Measurements from ENCODE around the gene FARS2. TPM values are rescaled to one million over a fixed set of nuclear protein-coding genes. Genes with fewer than 3 reads are reported as not detected.
"Not testable (repeated sequence)": the region's sequence is repeated elsewhere in the genome, so short reads cannot be mapped to it uniquely, and the experiment has no call there.

Gene FARS2
- total RNA-seq, 1 experiment from 2014 or later = 24.7 TPM

GRCh38 chr6:5783584-5784089, 522.3 kb downstream of the FARS2 start:
- no peak for DNase-seq (ENCODE audit: low read depth)

- no peak for DNase-seq (ENCODE audit: low read depth)
These were observed 523.9 kb downstream of the FARS2 start for GRCh38 chr6:5785249-5785648.

DNA sequence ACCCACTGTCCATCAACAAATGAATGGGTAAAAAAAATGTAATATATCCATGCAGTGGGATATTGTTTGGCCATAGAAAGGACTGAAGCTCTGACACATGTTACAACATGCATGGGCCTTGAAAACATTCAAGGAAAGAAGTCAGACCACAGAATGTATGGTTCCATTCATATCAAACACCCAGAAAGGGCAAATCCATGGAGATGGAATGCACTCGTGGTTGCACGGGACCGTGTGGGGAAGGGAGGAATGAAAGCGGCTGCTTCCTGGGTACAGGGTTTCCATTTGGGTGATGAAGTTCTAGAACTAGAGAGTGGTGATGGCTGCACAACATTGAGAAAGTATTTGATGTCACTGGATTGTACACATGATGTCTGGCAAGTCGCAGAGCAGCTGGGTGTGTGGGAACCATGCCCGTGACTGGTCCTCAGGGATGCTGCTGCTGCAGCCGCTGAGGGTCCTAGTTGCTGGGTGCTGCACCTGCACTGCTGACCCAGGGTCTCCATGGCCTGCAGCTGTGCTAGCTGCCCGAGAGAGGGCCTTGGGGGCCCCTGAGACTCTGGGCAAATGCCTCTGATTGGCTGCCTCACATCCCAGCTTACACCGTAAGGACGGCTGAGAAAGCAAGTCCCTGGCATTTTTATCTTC, 525.1 kb downstream of the FARS2 start:
- DNase-seq (ENCODE audit: low read depth) = no peak

GRCh38 chr6:5786969-5787720, 525.8 kb downstream of the FARS2 start:
- no peak for DNase-seq (ENCODE audit: low read depth)

GRCh38 chr6:5789426-5789825, 528.1 kb downstream of the FARS2 start:
- DNase-seq (ENCODE audit: low read depth) = not testable (repeated sequence)

- not testable (repeated sequence) for DNase-seq (ENCODE audit: low read depth)
These were observed 535.2 kb downstream of the FARS2 start for GRCh38 chr6:5796555-5796954.

- DNase-seq (ENCODE audit: low read depth) = not testable (repeated sequence)
These were observed 545.1 kb downstream of the FARS2 start for GRCh38 chr6:5806406-5806805.

- no peak for DNase-seq (ENCODE audit: low read depth)
These were observed 548.1 kb downstream of the FARS2 start for GRCh38 chr6:5809450-5809849.

- no peak for DNase-seq (ENCODE audit: low read depth)
These were observed 550.7 kb downstream of the FARS2 start for GRCh38 chr6:5811997-5812396.

GRCh38 chr6:5813625-5814027, 552.3 kb downstream of the FARS2 start:
- no peak for DNase-seq (ENCODE audit: low read depth)

- DNase-seq (ENCODE audit: low read depth) = no peak
These were observed 552.8 kb downstream of the FARS2 start for GRCh38 chr6:5814116-5814515.

DNA sequence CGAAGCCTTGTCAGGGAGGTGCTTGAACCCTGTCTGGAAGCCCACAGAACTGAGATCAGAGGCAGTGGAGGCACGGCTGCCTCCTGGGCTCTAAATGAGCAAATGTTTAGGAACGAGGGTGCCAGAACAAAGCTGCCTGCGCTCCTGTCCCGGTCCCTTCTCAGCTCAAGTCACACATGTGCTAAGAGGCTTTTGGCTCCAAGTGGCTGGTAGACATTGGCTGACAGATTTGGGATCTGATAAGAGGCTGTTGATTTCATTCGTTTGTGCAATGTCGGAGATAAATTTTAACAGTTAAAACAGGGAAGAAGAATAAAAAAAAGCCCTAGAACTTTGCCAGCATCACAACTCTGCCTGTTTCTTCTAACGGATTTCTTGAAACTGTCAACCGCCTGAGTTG, 553.6 kb downstream of the FARS2 start:
- no peak for DNase-seq (ENCODE audit: low read depth)

- DNase-seq (ENCODE audit: low read depth) = no peak
These were observed 556.6 kb downstream of the FARS2 start for GRCh38 chr6:5817869-5818268.

- no peak for DNase-seq (ENCODE audit: low read depth)
These were observed 557.6 kb downstream of the FARS2 start for GRCh38 chr6:5818959-5819358.

Other genes starting within 250 kb of the FARS2 start
- 0.18 and 0.23 TPM in 2 replicates for gene PPP1R3G, start 176.2 kb upstream of the FARS2 start, total RNA-seq (2014; rRNA removed; shearing (Covaris generic))
- gene LYRM4, start 563 bp upstream of the FARS2 start, total RNA-seq (2014; rRNA removed; shearing (Covaris generic)) = 22.8 and 24.6 TPM in 2 replicates